ENCODE results near the gene B3GNT8.

DNA sequence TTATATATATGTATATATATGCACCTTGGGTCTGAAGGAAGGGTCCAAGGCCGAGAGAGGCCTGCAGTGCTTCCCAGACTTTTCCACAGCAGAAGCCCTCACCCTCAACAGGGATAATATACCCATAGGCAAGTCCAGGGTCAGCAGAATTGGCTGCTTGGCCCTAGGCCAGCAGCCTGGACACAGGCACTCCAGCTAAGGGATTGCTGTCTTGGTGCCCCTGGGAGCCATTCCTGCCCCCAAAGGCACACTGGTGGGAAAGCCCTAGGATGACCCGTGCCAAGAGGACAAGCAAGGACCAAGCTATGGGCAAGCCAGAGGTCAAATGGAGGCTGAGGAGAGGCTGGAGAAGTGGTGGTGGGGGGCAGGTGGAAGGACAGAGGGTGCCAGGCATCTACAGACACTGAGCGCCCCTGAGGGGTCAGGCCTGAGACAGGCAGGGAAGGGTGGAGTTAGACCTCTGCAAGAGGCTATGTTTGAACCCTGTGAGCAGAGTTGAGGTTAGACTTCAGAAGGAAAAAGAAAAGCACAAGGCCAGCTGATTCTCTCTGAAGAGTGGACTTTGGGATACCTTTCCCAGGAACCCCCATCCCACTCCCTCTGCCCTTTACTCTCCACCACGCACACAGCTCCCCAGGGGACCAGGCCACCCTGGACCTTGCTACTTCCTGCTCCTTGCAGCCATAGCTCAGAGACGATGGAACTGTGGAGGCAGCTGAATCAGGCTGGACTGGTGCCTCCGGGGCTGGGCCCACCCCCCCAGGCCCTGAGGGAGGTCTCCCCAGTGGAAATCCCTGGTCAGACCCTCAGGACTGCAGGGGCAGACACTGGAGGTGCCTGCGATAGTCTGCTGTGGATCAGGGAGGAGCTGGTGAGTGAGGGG lies 15.5 kb upstream of the B3GNT8 start, which contains the start of gene ERICH4:
- TF ChIP-seq, protein P1, sequence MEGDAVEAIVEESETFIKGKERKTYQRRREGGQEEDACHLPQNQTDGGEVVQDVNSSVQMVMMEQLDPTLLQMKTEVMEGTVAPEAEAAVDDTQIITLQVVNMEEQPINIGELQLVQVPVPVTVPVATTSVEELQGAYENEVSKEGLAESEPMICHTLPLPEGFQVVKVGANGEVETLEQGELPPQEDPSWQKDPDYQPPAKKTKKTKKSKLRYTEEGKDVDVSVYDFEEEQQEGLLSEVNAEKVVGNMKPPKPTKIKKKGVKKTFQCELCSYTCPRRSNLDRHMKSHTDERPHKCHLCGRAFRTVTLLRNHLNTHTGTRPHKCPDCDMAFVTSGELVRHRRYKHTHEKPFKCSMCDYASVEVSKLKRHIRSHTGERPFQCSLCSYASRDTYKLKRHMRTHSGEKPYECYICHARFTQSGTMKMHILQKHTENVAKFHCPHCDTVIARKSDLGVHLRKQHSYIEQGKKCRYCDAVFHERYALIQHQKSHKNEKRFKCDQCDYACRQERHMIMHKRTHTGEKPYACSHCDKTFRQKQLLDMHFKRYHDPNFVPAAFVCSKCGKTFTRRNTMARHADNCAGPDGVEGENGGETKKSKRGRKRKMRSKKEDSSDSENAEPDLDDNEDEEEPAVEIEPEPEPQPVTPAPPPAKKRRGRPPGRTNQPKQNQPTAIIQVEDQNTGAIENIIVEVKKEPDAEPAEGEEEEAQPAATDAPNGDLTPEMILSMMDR (IDR thresholded peaks at IDR 0.05): no peak
- no peak for TF ChIP-seq ZFX (IDR thresholded peaks at IDR 0.05; ENCODE audit: borderline replicate concordance)

Data from 22Rv1 (cell line).